Liver (tissue), 3 donors: ENCODE measurements around the gene PTPRN2.
"Not testable (repeated sequence)": the region's sequence is repeated elsewhere in the genome, so short reads cannot be mapped to it uniquely, and the experiment has no call there.

Experiments used
- CTCF ChIP-seq: fragments of 150-350 bp; IDR thresholded peaks from 2 replicates; pipeline ENCODE4 v1.5.1; 2017; ENCODE audit warnings: improper control_type of control experiment, low read depth, low read length; ENCODE audit not compliant: missing input control
- GABPA ChIP-seq, 2 donors: IDR thresholded peaks in 1 of 2; conservative IDR thresholded peaks in 1 of 2; 2 replicates each; pipeline ENCODE4 v1.6.1; 2016; ENCODE audit warnings: antibody characterized with exemption in 2 of 2, mild to moderate bottlenecking in 1 of 2, moderate library complexity in 1 of 2
- MAX ChIP-seq: IDR thresholded peaks from 2 replicates; pipeline ENCODE4 v1.6.1; 2016; ENCODE audit warnings: antibody characterized with exemption
- RAD21 ChIP-seq, 2 donors: IDR thresholded peaks; 2 replicates each; pipeline ENCODE4 v1.6.1; 2016; ENCODE audit warnings: antibody characterized with exemption in 2 of 2, mild to moderate bottlenecking in 2 of 2
- YY1 ChIP-seq: IDR thresholded peaks from 2 replicates; pipeline ENCODE4 v1.6.1; 2016; ENCODE audit warnings: antibody characterized with exemption, mild to moderate bottlenecking
- donor health status: healthy.
- donor health status: healthy.

- TF ChIP-seq CTCF; GABPA (IDR thresholded peaks at IDR 0.05 in 1 of 2, conservative IDR thresholded peaks at IDR 0.05 in 1 of 2); MAX; RAD21 (IDR thresholded peaks at IDR 0.05); YY1: not testable (repeated sequence)
Measured at GRCh38 chr7:157980341-157980731, 607.3 kb downstream of the PTPRN2 start.
